Loucy (cell line): ENCODE results near the gene SLCO2B1.

ENCODE experiments used
- H2AFZ ChIP-seq: fragments of 200-600 bp; sonication (generic); 2 replicates; pipeline ENCODE4 v1.6.0; 2016; ENCODE audit warnings: antibody characterized with exemption, mild to moderate bottlenecking, low read length, moderate library complexity
- H3F3A ChIP-seq: fragments of 200-600 bp; 2 replicates; pipeline ENCODE4 v1.6.0; 2016; ENCODE audit warnings: antibody characterized with exemption, low read depth, mild to moderate bottlenecking
- H3K27me3 ChIP-seq: fragments of 200-600 bp; sonication (generic); 2 replicates; pipeline ENCODE4 v1.6.1; 2014; ENCODE audit warnings: low read length, mild to moderate bottlenecking; ENCODE audit not compliant: insufficient read depth, poor library complexity, severe bottlenecking
- H3K36me3 ChIP-seq: fragments of 200-600 bp; sonication (generic); 2 replicates; pipeline ENCODE4 v1.6.1; 2016; ENCODE audit warnings: low read length; ENCODE audit not compliant: insufficient read depth
- H3K4me1 ChIP-seq: fragments of 200-600 bp; sonication (generic); 2 replicates; pipeline ENCODE4 v1.5.1; 2014; ENCODE audit warnings: low read length, mild to moderate bottlenecking; ENCODE audit not compliant: insufficient read depth, poor library complexity, severe bottlenecking
- H3K4me2 ChIP-seq: fragments of 200-600 bp; sonication (generic); 2 replicates; pipeline ENCODE4 v1.6.0; 2014; ENCODE audit warnings: antibody characterized with exemption, low read length, low read depth, mild to moderate bottlenecking; ENCODE audit not compliant: poor library complexity, severe bottlenecking
- H3K4me3 ChIP-seq: fragments of 200-600 bp; sonication (generic); 2 replicates; pipeline ENCODE4 v1.5.1; 2014; ENCODE audit warnings: low read length, mild to moderate bottlenecking, mixed read lengths; ENCODE audit not compliant: poor library complexity, severe bottlenecking
- H3K79me2 ChIP-seq: fragments of 200-600 bp; sonication (generic); 2 replicates; pipeline ENCODE4 v1.6.1; 2014; ENCODE audit warnings: low read length; ENCODE audit not compliant: insufficient read depth
- H3K9ac ChIP-seq: fragments of 200-600 bp; sonication (generic); 2 replicates; pipeline ENCODE4 v1.6.0; 2014; ENCODE audit warnings: mild to moderate bottlenecking, low read depth, low read length, moderate library complexity; ENCODE audit not compliant: poor library complexity, severe bottlenecking
- H3K9me2 ChIP-seq: fragments of 200-600 bp; sonication (generic); replicated peaks from 2 replicates; pipeline ENCODE4 v1.6.1; 2016; ENCODE audit warnings: low read depth, low read length, mixed read lengths
- H3K9me3 ChIP-seq: fragments of 200-600 bp; sonication (generic); 2 replicates; pipeline ENCODE4 v1.6.1; 2014; ENCODE audit warnings: mild to moderate bottlenecking, antibody characterized with exemption, low read length, low read depth; ENCODE audit not compliant: insufficient read depth
- H4K20me1 ChIP-seq: fragments of 200-600 bp; sonication (generic); 2 replicates; pipeline ENCODE4 v1.6.0; 2014; ENCODE audit warnings: antibody characterized with exemption, low read length, mild to moderate bottlenecking; ENCODE audit not compliant: insufficient read depth, poor library complexity, severe bottlenecking
- EZH2phosphoT487 ChIP-seq: fragments of 200-600 bp; IDR thresholded peaks from 2 replicates; pipeline ENCODE4 v1.6.1; 2018; ENCODE audit warnings: antibody characterized with exemption, mild to moderate bottlenecking, moderate library complexity, borderline replicate concordance
- TF ChIP-seq, protein P1 (sequence below): fragments of 200-600 bp; sonication (generic); conservative IDR thresholded peaks from 2 replicates; pipeline ENCODE4 v1.5.1; 2014; ENCODE audit warnings: mild to moderate bottlenecking, antibody characterized with exemption, low read length

SLCO2B1 gene

DNA sequence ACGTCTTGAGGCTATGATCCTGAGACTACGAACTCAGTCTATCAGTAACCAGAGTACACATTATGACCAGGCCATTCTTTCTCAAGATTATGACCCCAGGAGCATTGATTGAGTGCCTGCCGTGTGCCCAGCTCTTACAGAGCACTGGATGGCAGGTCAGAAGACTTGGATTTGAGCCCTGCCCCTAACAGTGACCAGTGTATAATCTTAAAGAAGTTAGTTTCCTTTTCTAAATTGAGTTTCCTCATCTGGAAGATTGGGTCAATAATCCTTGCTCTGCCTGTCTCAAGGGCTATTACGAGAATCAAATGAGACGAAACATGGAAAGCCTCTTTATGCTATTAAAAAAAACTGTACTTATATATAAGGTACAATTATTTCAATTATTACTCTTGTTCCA is 38.2 kb downstream of the SLCO2B1 start:
- no peak overlapping the region for H3K4me3 ChIP-seq
- H3K9me3 ChIP-seq = no peaks in the 10 kb centered on the region
- no peaks in the 10 kb centered on the region for H3K79me2 ChIP-seq
- no peak for TF ChIP-seq EZH2phosphoT487
- TF ChIP-seq, protein P1, sequence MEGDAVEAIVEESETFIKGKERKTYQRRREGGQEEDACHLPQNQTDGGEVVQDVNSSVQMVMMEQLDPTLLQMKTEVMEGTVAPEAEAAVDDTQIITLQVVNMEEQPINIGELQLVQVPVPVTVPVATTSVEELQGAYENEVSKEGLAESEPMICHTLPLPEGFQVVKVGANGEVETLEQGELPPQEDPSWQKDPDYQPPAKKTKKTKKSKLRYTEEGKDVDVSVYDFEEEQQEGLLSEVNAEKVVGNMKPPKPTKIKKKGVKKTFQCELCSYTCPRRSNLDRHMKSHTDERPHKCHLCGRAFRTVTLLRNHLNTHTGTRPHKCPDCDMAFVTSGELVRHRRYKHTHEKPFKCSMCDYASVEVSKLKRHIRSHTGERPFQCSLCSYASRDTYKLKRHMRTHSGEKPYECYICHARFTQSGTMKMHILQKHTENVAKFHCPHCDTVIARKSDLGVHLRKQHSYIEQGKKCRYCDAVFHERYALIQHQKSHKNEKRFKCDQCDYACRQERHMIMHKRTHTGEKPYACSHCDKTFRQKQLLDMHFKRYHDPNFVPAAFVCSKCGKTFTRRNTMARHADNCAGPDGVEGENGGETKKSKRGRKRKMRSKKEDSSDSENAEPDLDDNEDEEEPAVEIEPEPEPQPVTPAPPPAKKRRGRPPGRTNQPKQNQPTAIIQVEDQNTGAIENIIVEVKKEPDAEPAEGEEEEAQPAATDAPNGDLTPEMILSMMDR = no peak
- H3K36me3 ChIP-seq = no peaks in the 10 kb centered on the region
- no peaks in the 10 kb centered on the region for H3K9me2 ChIP-seq
- no peaks in the 10 kb centered on the region for H4K20me1 ChIP-seq
- no peaks in the 10 kb centered on the region for H3K4me1 ChIP-seq
- no peaks in the 10 kb centered on the region for H3F3A ChIP-seq
- H3K27me3 ChIP-seq = no peaks in the 10 kb centered on the region
- no peak overlapping the region for H3K9ac ChIP-seq
- H2AFZ ChIP-seq = no peak overlapping the region
- H3K4me2 ChIP-seq = no peak overlapping the region

DNA sequence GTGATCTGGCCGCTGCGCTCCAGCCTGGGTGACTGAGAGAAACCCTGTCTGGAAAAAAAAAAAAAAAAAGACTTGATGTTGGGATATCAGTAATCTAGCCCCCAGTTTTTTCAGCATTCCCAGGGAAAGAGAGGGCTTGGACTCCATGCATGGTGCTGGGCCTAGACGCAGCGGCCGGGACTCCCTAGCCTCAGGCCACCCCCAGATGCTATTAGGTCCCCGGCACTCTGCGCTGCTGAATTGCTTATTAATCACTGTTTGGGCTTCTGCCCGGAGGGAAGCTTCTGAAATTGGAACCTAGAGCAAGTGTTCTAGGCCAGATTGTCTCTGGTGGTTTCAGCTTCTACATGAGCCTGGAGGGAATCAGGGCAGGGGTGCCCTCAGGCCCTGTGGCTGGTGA is 39.0 kb downstream of the SLCO2B1 start:
- no peaks in the 10 kb centered on the region for H3K36me3 ChIP-seq
- no peak for TF ChIP-seq EZH2phosphoT487
- no peak overlapping the region for H3K4me3 ChIP-seq
- H3F3A ChIP-seq = no peaks in the 10 kb centered on the region
- H3K79me2 ChIP-seq = no peaks in the 10 kb centered on the region
- H3K4me1 ChIP-seq = no peaks in the 10 kb centered on the region
- H3K27me3 ChIP-seq = no peaks in the 10 kb centered on the region
- no peak overlapping the region for H3K4me2 ChIP-seq
- H4K20me1 ChIP-seq = no peaks in the 10 kb centered on the region
- no peaks in the 10 kb centered on the region for H3K9me2 ChIP-seq
- no peak overlapping the region for H2AFZ ChIP-seq
- H3K9me3 ChIP-seq = no peaks in the 10 kb centered on the region
- no peak overlapping the region for H3K9ac ChIP-seq

- TF ChIP-seq EZH2phosphoT487 = no peak
- TF ChIP-seq, protein P1 = no peak
- H3K9me3 ChIP-seq = no peaks in the 10 kb centered on the region
- no peaks in the 10 kb centered on the region for H3F3A ChIP-seq
- no peaks in the 10 kb centered on the region for H3K79me2 ChIP-seq
- no peak overlapping the region for H3K4me3 ChIP-seq
- no peaks in the 10 kb centered on the region for H3K4me1 ChIP-seq
- H3K4me2 ChIP-seq = no peak overlapping the region
- H3K36me3 ChIP-seq = no peaks in the 10 kb centered on the region
- H4K20me1 ChIP-seq = no peaks in the 10 kb centered on the region
- no peak overlapping the region for H3K9ac ChIP-seq
- no peaks in the 10 kb centered on the region for H3K27me3 ChIP-seq
- H3K9me2 ChIP-seq = no peaks in the 10 kb centered on the region
- no peak overlapping the region for H2AFZ ChIP-seq
These were observed 39.9 kb downstream of the SLCO2B1 start for GRCh38 chr11:75190652-75191329.

DNA sequence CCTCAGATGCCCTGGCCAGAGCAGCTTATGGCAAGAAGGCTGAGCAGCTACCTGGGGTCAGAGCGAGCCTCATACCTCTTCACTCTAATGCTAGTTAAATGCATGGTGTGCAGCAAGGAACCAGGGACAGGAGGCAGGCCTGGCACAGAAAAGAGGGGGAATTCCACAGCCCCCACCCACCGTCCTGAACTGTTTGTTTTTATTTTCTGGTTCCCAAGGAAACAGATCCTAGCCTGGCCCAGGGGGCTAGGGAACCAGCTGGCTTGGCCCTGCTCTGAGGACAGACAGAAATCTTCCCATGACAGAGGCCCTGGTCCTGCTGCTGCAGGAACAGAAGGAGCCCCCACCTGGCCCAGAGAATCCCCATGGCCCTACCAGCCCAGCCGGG is 40.4 kb downstream of the SLCO2B1 start:
- no peak overlapping the region for H3K9ac ChIP-seq
- no peaks in the 10 kb centered on the region for H3K27me3 ChIP-seq
- H3K4me3 ChIP-seq = no peak overlapping the region
- TF ChIP-seq EZH2phosphoT487 = no peak
- TF ChIP-seq, protein P1 = no peak
- no peaks in the 10 kb centered on the region for H3K79me2 ChIP-seq
- H3K36me3 ChIP-seq = no peaks in the 10 kb centered on the region
- H3K4me2 ChIP-seq = no peak overlapping the region
- H4K20me1 ChIP-seq = no peaks in the 10 kb centered on the region
- H3K4me1 ChIP-seq = no peaks in the 10 kb centered on the region
- no peak overlapping the region for H2AFZ ChIP-seq
- no peaks in the 10 kb centered on the region for H3K9me3 ChIP-seq
- no peaks in the 10 kb centered on the region for H3K9me2 ChIP-seq
- H3F3A ChIP-seq = no peaks in the 10 kb centered on the region
